ENCODE results near the gene NELL1.

The NELL1 gene

GRCh38 chr11:20917306-20917705, 247.9 kb downstream of the NELL1 start:
- Histone ChIP-seq H3K79me2 (no peaks in the 10 kb centered on the region), H3K27ac (no peak overlapping the region), H3K9me3 (ENCODE audit: control insufficient read depth, low read length) (no peaks in the 10 kb centered on the region), H3K9ac (no peak overlapping the region), H3K36me3 (ENCODE audit: control insufficient read depth, insufficient read depth, low read length) (no peaks in the 10 kb centered on the region), H2AFZ (no peak overlapping the region), H3K4me2 (ENCODE audit: low read length) (no peak overlapping the region), H3K4me1 (no peaks in the 10 kb centered on the region), H3K4me3 (ENCODE audit: low read depth, low read length) (no peak overlapping the region), H3K27me3 (ENCODE audit: control insufficient read depth, insufficient read depth, low read length) (no peaks in the 10 kb centered on the region)
- TF ChIP-seq CTCF (IDR thresholded peaks at IDR 0.05), result no peak

GRCh38 chr11:20926799-20927540, 257.6 kb downstream of the NELL1 start:
- H3K9ac ChIP-seq, result no peak overlapping the region
- TF ChIP-seq CTCF (IDR thresholded peaks at IDR 0.05), result no peak
- H3K4me2 ChIP-seq (ENCODE audit: low read length), result no peak overlapping the region
- no peak overlapping the region for H2AFZ ChIP-seq
- no peaks in the 10 kb centered on the region for H3K36me3 ChIP-seq (ENCODE audit: control insufficient read depth, insufficient read depth, low read length)
- H3K27me3 ChIP-seq (ENCODE audit: control insufficient read depth, insufficient read depth, low read length), result no peaks in the 10 kb centered on the region
- no peak overlapping the region for H3K27ac ChIP-seq
- H3K4me3 ChIP-seq (ENCODE audit: low read depth, low read length), result no peak overlapping the region
- H3K79me2 ChIP-seq, result no peaks in the 10 kb centered on the region
- H3K4me1 ChIP-seq, result no peaks in the 10 kb centered on the region
- no peaks in the 10 kb centered on the region for H3K9me3 ChIP-seq (ENCODE audit: control insufficient read depth, low read length)

GRCh38 chr11:20931029-20931428, 261.6 kb downstream of the NELL1 start:
- H3K9me3 ChIP-seq (ENCODE audit: control insufficient read depth, low read length), result no peaks in the 10 kb centered on the region
- no peak overlapping the region for H3K27ac ChIP-seq
- no peak overlapping the region for H3K4me2 ChIP-seq (ENCODE audit: low read length)
- H3K9ac ChIP-seq, result no peak overlapping the region
- H3K4me1 ChIP-seq, result no peaks in the 10 kb centered on the region
- no peak overlapping the region for H3K4me3 ChIP-seq (ENCODE audit: low read depth, low read length)
- H3K27me3 ChIP-seq (ENCODE audit: control insufficient read depth, insufficient read depth, low read length), result no peaks in the 10 kb centered on the region
- no peak for TF ChIP-seq CTCF (IDR thresholded peaks at IDR 0.05)
- no peaks in the 10 kb centered on the region for H3K79me2 ChIP-seq
- no peaks in the 10 kb centered on the region for H3K36me3 ChIP-seq (ENCODE audit: control insufficient read depth, insufficient read depth, low read length)
- H2AFZ ChIP-seq, result no peak overlapping the region

GRCh38 chr11:20933086-20933485, 263.7 kb downstream of the NELL1 start:
- TF ChIP-seq CTCF (IDR thresholded peaks at IDR 0.05), result no peak
- no peak overlapping the region for H3K9ac ChIP-seq
- no peak overlapping the region for H3K4me3 ChIP-seq (ENCODE audit: low read depth, low read length)
- H3K27me3 ChIP-seq (ENCODE audit: control insufficient read depth, insufficient read depth, low read length), result no peaks in the 10 kb centered on the region
- no peak overlapping the region for H2AFZ ChIP-seq
- no peaks in the 10 kb centered on the region for H3K9me3 ChIP-seq (ENCODE audit: control insufficient read depth, low read length)
- H3K4me1 ChIP-seq, result no peaks in the 10 kb centered on the region
- H3K4me2 ChIP-seq (ENCODE audit: low read length), result no peak overlapping the region
- H3K27ac ChIP-seq, result no peak overlapping the region
- H3K36me3 ChIP-seq (ENCODE audit: control insufficient read depth, insufficient read depth, low read length), result no peaks in the 10 kb centered on the region
- no peaks in the 10 kb centered on the region for H3K79me2 ChIP-seq

- H3K27me3 ChIP-seq (ENCODE audit: control insufficient read depth, insufficient read depth, low read length), result no peaks in the 10 kb centered on the region
- H3K9me3 ChIP-seq (ENCODE audit: control insufficient read depth, low read length), result no peaks in the 10 kb centered on the region
- TF ChIP-seq CTCF (IDR thresholded peaks at IDR 0.05), result no peak
- no peaks in the 10 kb centered on the region for H3K4me1 ChIP-seq
- H3K36me3 ChIP-seq (ENCODE audit: control insufficient read depth, insufficient read depth, low read length), result no peaks in the 10 kb centered on the region
- H2AFZ ChIP-seq, result no peak overlapping the region
- no peaks in the 10 kb centered on the region for H3K79me2 ChIP-seq
- no peak overlapping the region for H3K9ac ChIP-seq
- no peak overlapping the region for H3K4me3 ChIP-seq (ENCODE audit: low read depth, low read length)
- H3K4me2 ChIP-seq (ENCODE audit: low read length), result no peak overlapping the region
- H3K27ac ChIP-seq, result no peak overlapping the region
Measured at GRCh38 chr11:20933958-20934357, 264.6 kb downstream of the NELL1 start.
